Keratinocyte (primary cell): ENCODE measurements around the gene PDGFRA. TPM values are rescaled to one million over a fixed set of nuclear protein-coding genes. Genes with fewer than 3 reads are reported as not detected.

Experiments
- DNase-seq: peaks from one replicate; pipeline ENCODE4 v3.0.0-alpha.2; 2011; ENCODE audit warnings: low read depth, missing footprints, low spot score
- FAIRE-seq: peaks from 2 replicates; lab custom pipeline; 2011; peaks lifted over from hg19 to GRCh38; lab: Jason Lieb, UNC
- H2AFZ ChIP-seq: 2 replicates; pipeline ENCODE4 v1.6.0; 2012; ENCODE audit warnings: low read length, control low read depth, inconsistent platforms; ENCODE audit not compliant: control insufficient read depth
- H3K27ac ChIP-seq: 2 replicates; pipeline ENCODE4 v1.5.1; 2011; ENCODE audit warnings: low read length; ENCODE audit not compliant: control insufficient read depth, insufficient read depth
- H3K27me3 ChIP-seq: 3 replicates; pipeline ENCODE4 v1.6.0; 2011; ENCODE audit warnings: low read length; ENCODE audit not compliant: control insufficient read depth, insufficient read depth; ENCODE audit errors: extremely low read depth
- H3K36me3 ChIP-seq, 2 experiments: 2 replicates in 1 of 2; 3 replicates in 1 of 2; pipeline ENCODE4 v1.5.1; 2011; ENCODE audit warnings: low read length in 2 of 2, mild to moderate bottlenecking in 1 of 2; ENCODE audit not compliant: control insufficient read depth in 2 of 2, insufficient read depth in 2 of 2; ENCODE audit errors: extremely low read depth in 1 of 2
- H3K4me1 ChIP-seq: 3 replicates; pipeline ENCODE4 v1.5.1; 2011; ENCODE audit warnings: low read length; ENCODE audit not compliant: control insufficient read depth, insufficient read depth; ENCODE audit errors: extremely low read depth
- H3K4me2 ChIP-seq: 3 replicates; pipeline ENCODE4 v1.6.0; 2011; ENCODE audit warnings: low read depth, low read length; ENCODE audit not compliant: control insufficient read depth, insufficient read depth; ENCODE audit errors: extremely low read depth
- H3K4me3 ChIP-seq, 3 experiments: fragments of 200-600 bp in 1 of 3; sonication (generic) in 1 of 3; 2 replicates in 2 of 3; 3 replicates in 1 of 3; pipeline ENCODE4 v1.5.1; 2011 to 2016; ENCODE audit warnings: low read length in 3 of 3, mild to moderate bottlenecking in 3 of 3, control low read depth in 2 of 3, inconsistent platforms in 1 of 3, low read depth in 1 of 3, mixed read lengths in 1 of 3, mixed run types in 1 of 3, moderate library complexity in 1 of 3; ENCODE audit not compliant: control insufficient read depth in 2 of 3, insufficient read depth in 2 of 3; ENCODE audit errors: extremely low read depth in 1 of 3
- H3K79me2 ChIP-seq: 2 replicates; pipeline ENCODE4 v1.6.0; 2012; ENCODE audit warnings: low read length; ENCODE audit not compliant: control insufficient read depth, insufficient read depth
- H3K9ac ChIP-seq: 3 replicates; pipeline ENCODE4 v1.6.0; 2011; ENCODE audit warnings: low read length; ENCODE audit not compliant: control insufficient read depth, insufficient read depth; ENCODE audit errors: extremely low read depth
- H3K9me1 ChIP-seq: 3 replicates; pipeline ENCODE4 v1.6.0; 2011; ENCODE audit warnings: low read length; ENCODE audit not compliant: control insufficient read depth, insufficient read depth; ENCODE audit errors: extremely low read depth
- H3K9me3 ChIP-seq: 2 replicates; pipeline ENCODE4 v1.5.1; 2012; ENCODE audit warnings: low read depth, low read length; ENCODE audit not compliant: control insufficient read depth
- H4K20me1 ChIP-seq: 3 replicates; pipeline ENCODE4 v1.6.0; 2011; ENCODE audit warnings: low read length; ENCODE audit not compliant: control insufficient read depth, insufficient read depth; ENCODE audit errors: extremely low read depth
- EZH2 ChIP-seq: IDR thresholded peaks from one replicate; pipeline ENCODE4 v1.6.1; 2012; ENCODE audit warnings: inconsistent platforms, mild to moderate bottlenecking, low read length, moderate library complexity
- dilution Hi-C: fragments of 300-500 bp; cut with MboI; formaldehyde crosslinking; loops from one replicate; pipeline ENCODE4 v1.7.0; 2020; ENCODE audit warnings: low sequenced_read_pairs; ENCODE audit not compliant: extremely low pct_ligation_motif_present
- polyA plus RNA-seq, 5 experiments: library from polyadenylated mRNA; depleted of rRNA in 3 of 5; stranded (reverse) in 3 of 5; stranded (forward) in 1 of 5; unstranded in 1 of 5; fragments of >200 nt; gene quantifications; 1 replicate in 1 of 5; 2 replicates in 3 of 5; 3 replicates in 1 of 5; pipeline versions ENCODE4 v1.2.1 to v1.2.3, GENCODE V29; 2011 to 2012; ENCODE audit warnings: missing spikeins in 2 of 5, low read depth in 1 of 5, low replicate concordance in 1 of 5
- TF ChIP-seq, protein P1 (sequence below), 3 experiments: IDR thresholded peaks in 1 of 3; conservative IDR thresholded peaks in 1 of 3; optimal IDR thresholded peaks in 1 of 3; 2 replicates in 2 of 3; 3 replicates in 1 of 3; pipeline versions ENCODE3 to v1.5.1; 2011; ENCODE audit warnings: low read length in 3 of 3, mild to moderate bottlenecking in 3 of 3, moderate library complexity in 2 of 3, control low read depth in 1 of 3, inconsistent platforms in 1 of 3; ENCODE audit not compliant: insufficient read depth in 2 of 3; ENCODE audit errors: extremely low read depth in 1 of 3

PDGFRA gene
- polyA plus RNA-seq, 1 donor (not counting 4 experiments of a cell fraction or from before 2014, with no cell fraction given) = 0.22 TPM

DNA sequence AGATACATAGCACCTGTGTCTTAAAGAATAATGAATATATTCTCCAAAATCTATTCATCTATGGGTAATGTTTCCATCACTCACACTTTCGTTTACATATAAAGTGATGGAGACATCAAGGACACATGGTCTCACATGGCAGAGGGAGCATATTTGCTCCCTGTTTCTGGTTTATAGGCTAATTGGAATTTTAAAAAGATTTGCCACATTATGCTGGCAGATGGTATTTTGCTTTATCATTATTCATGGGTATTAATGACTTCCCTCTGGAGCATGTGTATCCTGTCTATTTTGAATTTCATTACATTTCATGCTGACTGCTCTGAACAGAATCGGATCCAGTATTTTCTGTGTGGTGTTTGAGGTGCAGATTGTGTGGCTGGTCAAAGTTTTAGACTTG is 79.0 kb downstream of the PDGFRA start:
- H3K9me3 ChIP-seq = no peaks in the 10 kb centered on the region
- H4K20me1 ChIP-seq = no peaks in the 10 kb centered on the region
- H3K79me2 ChIP-seq = no peaks in the 10 kb centered on the region
- H3K27me3 ChIP-seq = no peaks in the 10 kb centered on the region
- no peak overlapping the region for H2AFZ ChIP-seq
- no peak overlapping the region for H3K27ac ChIP-seq
- H3K9me1 ChIP-seq = no peaks in the 10 kb centered on the region
- dilution Hi-C loops = no loop called here
- no peak overlapping the region for H3K4me3 ChIP-seq
- FAIRE-seq = no peak
- H3K36me3 ChIP-seq = no peaks in the 10 kb centered on the region
- DNase-seq = no peak
- no peak for TF ChIP-seq EZH2
- TF ChIP-seq, protein P1, sequence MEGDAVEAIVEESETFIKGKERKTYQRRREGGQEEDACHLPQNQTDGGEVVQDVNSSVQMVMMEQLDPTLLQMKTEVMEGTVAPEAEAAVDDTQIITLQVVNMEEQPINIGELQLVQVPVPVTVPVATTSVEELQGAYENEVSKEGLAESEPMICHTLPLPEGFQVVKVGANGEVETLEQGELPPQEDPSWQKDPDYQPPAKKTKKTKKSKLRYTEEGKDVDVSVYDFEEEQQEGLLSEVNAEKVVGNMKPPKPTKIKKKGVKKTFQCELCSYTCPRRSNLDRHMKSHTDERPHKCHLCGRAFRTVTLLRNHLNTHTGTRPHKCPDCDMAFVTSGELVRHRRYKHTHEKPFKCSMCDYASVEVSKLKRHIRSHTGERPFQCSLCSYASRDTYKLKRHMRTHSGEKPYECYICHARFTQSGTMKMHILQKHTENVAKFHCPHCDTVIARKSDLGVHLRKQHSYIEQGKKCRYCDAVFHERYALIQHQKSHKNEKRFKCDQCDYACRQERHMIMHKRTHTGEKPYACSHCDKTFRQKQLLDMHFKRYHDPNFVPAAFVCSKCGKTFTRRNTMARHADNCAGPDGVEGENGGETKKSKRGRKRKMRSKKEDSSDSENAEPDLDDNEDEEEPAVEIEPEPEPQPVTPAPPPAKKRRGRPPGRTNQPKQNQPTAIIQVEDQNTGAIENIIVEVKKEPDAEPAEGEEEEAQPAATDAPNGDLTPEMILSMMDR (optimal IDR thresholded peaks at IDR 0.05 in 1 of 3, IDR thresholded peaks at IDR 0.05 in 1 of 3, conservative IDR thresholded peaks at IDR 0.05 in 1 of 3; ENCODE audit: extremely low read depth in 1 of 3, insufficient read depth in 2 of 3, low read length in 3 of 3) = no peak
- H3K9ac ChIP-seq = no peak overlapping the region
- H3K4me2 ChIP-seq = no peak overlapping the region
- no peaks in the 10 kb centered on the region for H3K4me1 ChIP-seq

- DNase-seq = no peak
- Histone ChIP-seq H3K27ac (no peak overlapping the region), H3K79me2 (no peaks in the 10 kb centered on the region), H2AFZ (no peak overlapping the region), H4K20me1 (peaks cover 4% of the 10 kb centered on the region), H3K36me3 (no peaks in the 10 kb centered on the region), H3K9me1 (no peaks in the 10 kb centered on the region), H3K9ac (no peak overlapping the region), H3K4me3 (no peak overlapping the region), H3K27me3 (peaks cover 6% of the 10 kb centered on the region), H3K4me1 (no peaks in the 10 kb centered on the region), H3K4me2 (no peak overlapping the region), H3K9me3 (no peaks in the 10 kb centered on the region)
- dilution Hi-C loops = no loop called here
- FAIRE-seq = no peak
- TF ChIP-seq, protein P1 (optimal IDR thresholded peaks at IDR 0.05 in 1 of 3, IDR thresholded peaks at IDR 0.05 in 1 of 3, conservative IDR thresholded peaks at IDR 0.05 in 1 of 3; ENCODE audit: extremely low read depth in 1 of 3, insufficient read depth in 2 of 3, low read length in 3 of 3) = no peak
- no peak for TF ChIP-seq EZH2
These were observed 86.8 kb downstream of the PDGFRA start for GRCh38 chr4:54315561-54316538.
